K562 (cell line): ENCODE results near the gene ARMH4. TPM values are rescaled to one million over a fixed set of nuclear protein-coding genes. Genes with fewer than 3 reads are reported as not detected.

Experiments used
- polyA plus RNA-seq, 8 experiments: library from polyadenylated mRNA; depleted of rRNA in 4 of 8; stranded (reverse) in 5 of 8; unstranded in 3 of 8; fragments of >200 nt; fragmentation: Nextera tagmentation in 2 of 8; fragmentation: Illumina TruSeq in 1 of 8; extraction: Ambion mirVana in 2 of 8; extraction: Trizol in 1 of 8; gene quantifications; 2 replicates each; pipeline versions ENCODE4 v1.2.1 to v1.2.3, GENCODE V29; 2011 to 2014; ENCODE audit warnings: inconsistent platforms in 1 of 8, missing spikeins in 1 of 8
- total RNA-seq, 7 experiments: library from RNA; depleted of rRNA in 6 of 7; stranded (reverse); fragments of >200 nt in 6 of 7; fragmentation: Illumina TruSeq in 2 of 7; extraction: Trizol in 2 of 7; gene quantifications; 2 replicates each; pipeline versions ENCODE4 v1.2.1 to v1.2.3, GENCODE V29; 2011 to 2021; ENCODE audit warnings: low replicate concordance in 1 of 7
- TF ChIP-seq, protein P1 (sequence below), 2 experiments: fragments of 450-650 bp; formaldehyde crosslinking in 1 of 2; IDR thresholded peaks; 2 replicates each; pipeline versions ENCODE4 v1.4.0 to v1.6.1; 2014 to 2020; ENCODE audit warnings: mild to moderate bottlenecking in 2 of 2, borderline replicate concordance in 1 of 2, low read depth in 1 of 2
- TF ChIP-seq, protein P2 (sequence below): fragments of 450-650 bp; IDR thresholded peaks from 2 replicates; pipeline ENCODE4 v1.6.1; 2018; ENCODE audit not compliant: partially characterized antibody
- TF ChIP-seq, protein P3 (sequence below): sonication (generic); formaldehyde crosslinking; IDR thresholded peaks from 2 replicates; pipeline ENCODE4 v1.8.0; 2023; ENCODE audit warnings: mild to moderate bottlenecking, missing genetic modification reagents
- TF ChIP-seq, protein P4 (sequence below): fragments of 450-650 bp; IDR thresholded peaks from 2 replicates; pipeline ENCODE4 v1.6.1; 2018; ENCODE audit warnings: mild to moderate bottlenecking, low read depth; ENCODE audit not compliant: partially characterized antibody
- TF ChIP-seq, protein P5 (sequence below), 2 experiments: fragments of 250-450 bp in 1 of 2; fragments of 450-650 bp in 1 of 2; sonication (Bioruptor Pico) in 1 of 2; IDR thresholded peaks; 2 replicates each; pipeline versions ENCODE4 v1.6.1 to v1.8.0; 2016 to 2021; ENCODE audit warnings: mild to moderate bottlenecking in 2 of 2, moderate library complexity in 2 of 2, missing compliant biosample characterization in 1 of 2, missing genetic modification characterization in 1 of 2
- TF ChIP-seq, protein P6 (sequence below): fragments of 450-650 bp; IDR thresholded peaks from 2 replicates; pipeline ENCODE4 v1.6.1; 2017; ENCODE audit warnings: antibody characterized with exemption

The ARMH4 gene
- total and polyA plus RNA-seq, 9 of the 15 experiments (the other 6 are each of a cell fraction or from before 2014, with no cell fraction given): 0.06 to 0.98 (median 0.07) TPM; not detected in 2

DNA sequence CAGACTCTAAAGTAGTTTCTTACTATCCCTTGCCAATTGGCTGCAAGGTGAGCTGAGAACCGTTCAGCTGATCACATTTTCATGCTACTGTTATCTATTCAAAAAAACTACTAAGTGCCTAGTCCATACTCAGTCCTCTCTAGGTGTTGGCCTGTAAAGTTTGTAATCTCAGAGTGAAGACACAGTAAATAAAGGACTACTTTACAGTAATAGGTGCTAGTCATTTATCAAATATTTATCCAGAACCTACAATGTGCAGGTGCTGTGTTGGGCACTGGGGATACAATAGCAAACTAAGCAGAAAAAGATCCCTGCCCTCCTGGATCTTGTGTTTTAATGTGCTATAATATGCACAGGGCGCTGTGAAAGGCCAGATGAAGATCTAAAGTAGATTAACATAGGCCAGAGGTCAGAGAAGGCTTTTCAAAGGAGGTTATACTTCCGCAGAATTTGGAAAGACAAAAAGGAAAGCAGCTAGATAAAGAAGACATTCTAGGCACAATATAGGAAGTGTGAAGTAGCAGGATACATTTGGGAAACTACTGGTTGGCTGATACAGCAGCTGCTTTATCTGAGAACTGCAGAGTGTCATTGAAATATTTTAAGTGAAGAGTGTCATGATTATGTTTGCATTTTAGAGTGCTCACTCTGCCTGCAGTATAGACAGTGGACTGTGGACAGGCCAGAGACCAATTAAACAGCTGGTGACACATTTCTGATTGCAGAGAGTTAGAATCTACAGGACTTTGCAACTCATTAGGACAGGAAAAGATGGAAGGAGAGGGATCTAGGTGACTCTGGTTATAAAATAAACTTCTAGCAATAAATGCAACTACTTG lies 40.0 kb upstream of the ARMH4 start (continued):
- TF ChIP-seq, protein P1, sequence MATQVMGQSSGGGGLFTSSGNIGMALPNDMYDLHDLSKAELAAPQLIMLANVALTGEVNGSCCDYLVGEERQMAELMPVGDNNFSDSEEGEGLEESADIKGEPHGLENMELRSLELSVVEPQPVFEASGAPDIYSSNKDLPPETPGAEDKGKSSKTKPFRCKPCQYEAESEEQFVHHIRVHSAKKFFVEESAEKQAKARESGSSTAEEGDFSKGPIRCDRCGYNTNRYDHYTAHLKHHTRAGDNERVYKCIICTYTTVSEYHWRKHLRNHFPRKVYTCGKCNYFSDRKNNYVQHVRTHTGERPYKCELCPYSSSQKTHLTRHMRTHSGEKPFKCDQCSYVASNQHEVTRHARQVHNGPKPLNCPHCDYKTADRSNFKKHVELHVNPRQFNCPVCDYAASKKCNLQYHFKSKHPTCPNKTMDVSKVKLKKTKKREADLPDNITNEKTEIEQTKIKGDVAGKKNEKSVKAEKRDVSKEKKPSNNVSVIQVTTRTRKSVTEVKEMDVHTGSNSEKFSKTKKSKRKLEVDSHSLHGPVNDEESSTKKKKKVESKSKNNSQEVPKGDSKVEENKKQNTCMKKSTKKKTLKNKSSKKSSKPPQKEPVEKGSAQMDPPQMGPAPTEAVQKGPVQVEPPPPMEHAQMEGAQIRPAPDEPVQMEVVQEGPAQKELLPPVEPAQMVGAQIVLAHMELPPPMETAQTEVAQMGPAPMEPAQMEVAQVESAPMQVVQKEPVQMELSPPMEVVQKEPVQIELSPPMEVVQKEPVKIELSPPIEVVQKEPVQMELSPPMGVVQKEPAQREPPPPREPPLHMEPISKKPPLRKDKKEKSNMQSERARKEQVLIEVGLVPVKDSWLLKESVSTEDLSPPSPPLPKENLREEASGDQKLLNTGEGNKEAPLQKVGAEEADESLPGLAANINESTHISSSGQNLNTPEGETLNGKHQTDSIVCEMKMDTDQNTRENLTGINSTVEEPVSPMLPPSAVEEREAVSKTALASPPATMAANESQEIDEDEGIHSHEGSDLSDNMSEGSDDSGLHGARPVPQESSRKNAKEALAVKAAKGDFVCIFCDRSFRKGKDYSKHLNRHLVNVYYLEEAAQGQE (IDR thresholded peaks at IDR 0.05; ENCODE audit: borderline replicate concordance): no peak
- TF ChIP-seq, protein P1 (CRISPR knock-in tag; IDR thresholded peaks at IDR 0.05; ENCODE audit: low read depth): no peak
- TF ChIP-seq, protein P2, sequence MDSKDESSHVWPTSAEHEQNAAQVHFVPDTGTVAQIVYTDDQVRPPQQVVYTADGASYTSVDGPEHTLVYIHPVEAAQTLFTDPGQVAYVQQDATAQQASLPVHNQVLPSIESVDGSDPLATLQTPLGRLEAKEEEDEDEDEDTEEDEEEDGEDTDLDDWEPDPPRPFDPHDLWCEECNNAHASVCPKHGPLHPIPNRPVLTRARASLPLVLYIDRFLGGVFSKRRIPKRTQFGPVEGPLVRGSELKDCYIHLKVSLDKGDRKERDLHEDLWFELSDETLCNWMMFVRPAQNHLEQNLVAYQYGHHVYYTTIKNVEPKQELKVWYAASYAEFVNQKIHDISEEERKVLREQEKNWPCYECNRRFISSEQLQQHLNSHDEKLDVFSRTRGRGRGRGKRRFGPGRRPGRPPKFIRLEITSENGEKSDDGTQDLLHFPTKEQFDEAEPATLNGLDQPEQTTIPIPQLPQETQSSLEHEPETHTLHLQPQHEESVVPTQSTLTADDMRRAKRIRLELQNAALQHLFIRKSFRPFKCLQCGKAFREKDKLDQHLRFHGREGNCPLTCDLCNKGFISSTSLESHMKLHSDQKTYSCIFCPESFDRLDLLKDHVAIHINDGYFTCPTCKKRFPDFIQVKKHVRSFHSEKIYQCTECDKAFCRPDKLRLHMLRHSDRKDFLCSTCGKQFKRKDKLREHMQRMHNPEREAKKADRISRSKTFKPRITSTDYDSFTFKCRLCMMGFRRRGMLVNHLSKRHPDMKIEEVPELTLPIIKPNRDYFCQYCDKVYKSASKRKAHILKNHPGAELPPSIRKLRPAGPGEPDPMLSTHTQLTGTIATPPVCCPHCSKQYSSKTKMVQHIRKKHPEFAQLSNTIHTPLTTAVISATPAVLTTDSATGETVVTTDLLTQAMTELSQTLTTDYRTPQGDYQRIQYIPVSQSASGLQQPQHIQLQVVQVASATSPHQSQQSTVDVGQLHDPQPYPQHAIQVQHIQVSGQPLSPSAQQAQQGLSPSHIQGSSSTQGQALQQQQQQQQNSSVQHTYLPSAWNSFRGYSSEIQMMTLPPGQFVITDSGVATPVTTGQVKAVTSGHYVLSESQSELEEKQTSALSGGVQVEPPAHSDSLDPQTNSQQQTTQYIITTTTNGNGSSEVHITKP: no peak
- TF ChIP-seq, protein P3, sequence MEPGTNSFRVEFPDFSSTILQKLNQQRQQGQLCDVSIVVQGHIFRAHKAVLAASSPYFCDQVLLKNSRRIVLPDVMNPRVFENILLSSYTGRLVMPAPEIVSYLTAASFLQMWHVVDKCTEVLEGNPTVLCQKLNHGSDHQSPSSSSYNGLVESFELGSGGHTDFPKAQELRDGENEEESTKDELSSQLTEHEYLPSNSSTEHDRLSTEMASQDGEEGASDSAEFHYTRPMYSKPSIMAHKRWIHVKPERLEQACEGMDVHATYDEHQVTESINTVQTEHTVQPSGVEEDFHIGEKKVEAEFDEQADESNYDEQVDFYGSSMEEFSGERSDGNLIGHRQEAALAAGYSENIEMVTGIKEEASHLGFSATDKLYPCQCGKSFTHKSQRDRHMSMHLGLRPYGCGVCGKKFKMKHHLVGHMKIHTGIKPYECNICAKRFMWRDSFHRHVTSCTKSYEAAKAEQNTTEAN (CRISPR knock-in tag): no peak
- TF ChIP-seq, protein P4, sequence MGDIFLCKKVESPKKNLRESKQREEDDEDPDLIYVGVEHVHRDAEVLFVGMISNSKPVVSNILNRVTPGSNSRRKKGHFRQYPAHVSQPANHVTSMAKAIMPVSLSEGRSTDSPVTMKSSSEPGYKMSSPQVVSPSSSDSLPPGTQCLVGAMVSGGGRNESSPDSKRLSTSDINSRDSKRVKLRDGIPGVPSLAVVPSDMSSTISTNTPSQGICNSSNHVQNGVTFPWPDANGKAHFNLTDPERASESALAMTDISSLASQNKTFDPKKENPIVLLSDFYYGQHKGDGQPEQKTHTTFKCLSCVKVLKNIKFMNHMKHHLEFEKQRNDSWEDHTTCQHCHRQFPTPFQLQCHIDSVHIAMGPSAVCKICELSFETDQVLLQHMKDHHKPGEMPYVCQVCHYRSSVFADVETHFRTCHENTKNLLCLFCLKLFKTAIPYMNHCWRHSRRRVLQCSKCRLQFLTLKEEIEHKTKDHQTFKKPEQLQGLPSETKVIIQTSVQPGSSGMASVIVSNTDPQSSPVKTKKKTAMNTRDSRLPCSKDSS: no peak
- TF ChIP-seq, protein P5, sequence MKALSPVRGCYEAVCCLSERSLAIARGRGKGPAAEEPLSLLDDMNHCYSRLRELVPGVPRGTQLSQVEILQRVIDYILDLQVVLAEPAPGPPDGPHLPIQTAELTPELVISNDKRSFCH (CRISPR knock-in tag; IDR thresholded peaks at IDR 0.05): no peak
- TF ChIP-seq, protein P5 (tag; IDR thresholded peaks at IDR 0.05): no peak
- TF ChIP-seq, protein P6, sequence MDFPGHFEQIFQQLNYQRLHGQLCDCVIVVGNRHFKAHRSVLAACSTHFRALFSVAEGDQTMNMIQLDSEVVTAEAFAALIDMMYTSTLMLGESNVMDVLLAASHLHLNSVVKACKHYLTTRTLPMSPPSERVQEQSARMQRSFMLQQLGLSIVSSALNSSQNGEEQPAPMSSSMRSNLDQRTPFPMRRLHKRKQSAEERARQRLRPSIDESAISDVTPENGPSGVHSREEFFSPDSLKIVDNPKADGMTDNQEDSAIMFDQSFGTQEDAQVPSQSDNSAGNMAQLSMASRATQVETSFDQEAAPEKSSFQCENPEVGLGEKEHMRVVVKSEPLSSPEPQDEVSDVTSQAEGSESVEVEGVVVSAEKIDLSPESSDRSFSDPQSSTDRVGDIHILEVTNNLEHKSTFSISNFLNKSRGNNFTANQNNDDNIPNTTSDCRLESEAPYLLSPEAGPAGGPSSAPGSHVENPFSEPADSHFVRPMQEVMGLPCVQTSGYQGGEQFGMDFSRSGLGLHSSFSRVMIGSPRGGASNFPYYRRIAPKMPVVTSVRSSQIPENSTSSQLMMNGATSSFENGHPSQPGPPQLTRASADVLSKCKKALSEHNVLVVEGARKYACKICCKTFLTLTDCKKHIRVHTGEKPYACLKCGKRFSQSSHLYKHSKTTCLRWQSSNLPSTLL: no peak
